Measurements from ENCODE around the gene USP20.

The USP20 gene

GRCh38 chr9:129868023-129868871 lies 33.0 kb downstream of the USP20 start:
- TF ChIP-seq PATZ1 (CRISPR knock-in tag; IDR thresholded peaks at IDR 0.05; ENCODE audit: borderline replicate concordance) (no peak), SNAI2 (CRISPR knock-in tag; IDR thresholded peaks at IDR 0.05) (no peak), ZNF565 (CRISPR knock-in tag; conservative IDR thresholded peaks at IDR 0.05; ENCODE audit: low read depth) (no peak), CSDC2 (CRISPR knock-in tag; IDR thresholded peaks at IDR 0.05) (no peak), OSR1 (CRISPR knock-in tag; IDR thresholded peaks at IDR 0.05) (no peak), POU6F1 (CRISPR knock-in tag; IDR thresholded peaks at IDR 0.05; ENCODE audit: borderline replicate concordance, low read depth) (no peak), ZC3H10 (CRISPR knock-in tag; IDR thresholded peaks at IDR 0.05) (no peak), GLIS3 (CRISPR knock-in tag; IDR thresholded peaks at IDR 0.05) (no peak), TSHZ2 (CRISPR knock-in tag; IDR thresholded peaks at IDR 0.05) (no peak), TOX (CRISPR knock-in tag; IDR thresholded peaks at IDR 0.05; ENCODE audit: borderline replicate concordance) (no peak), ZNF70 (CRISPR knock-in tag; IDR thresholded peaks at IDR 0.05) (no peak), CREB5 (CRISPR knock-in tag; IDR thresholded peaks at IDR 0.05; ENCODE audit: low read depth) (no peak), ARNTL (CRISPR knock-in tag; IDR thresholded peaks at IDR 0.05; ENCODE audit: borderline replicate concordance, low read depth) (no peak), ISL1 (CRISPR knock-in tag; IDR thresholded peaks at IDR 0.05) (no peak), ZNF8 (CRISPR knock-in tag; IDR thresholded peaks at IDR 0.05) (no peak), ESRRG (CRISPR knock-in tag; IDR thresholded peaks at IDR 0.05) (no peak), TCF4 (CRISPR knock-in tag; IDR thresholded peaks at IDR 0.05; ENCODE audit: borderline replicate concordance) (no peak), ZFP30 (CRISPR knock-in tag; IDR thresholded peaks at IDR 0.05) (no peak)
- ATAC-seq, result no peak; the same call in 2 of the 3 replicates

- ATAC-seq, result no peak
- TF ChIP-seq TSHZ2 (CRISPR knock-in tag; IDR thresholded peaks at IDR 0.05) (no peak), GLIS3 (CRISPR knock-in tag; IDR thresholded peaks at IDR 0.05) (no peak), CREB5 (CRISPR knock-in tag; IDR thresholded peaks at IDR 0.05; ENCODE audit: low read depth) (no peak), TOX (CRISPR knock-in tag; IDR thresholded peaks at IDR 0.05; ENCODE audit: borderline replicate concordance) (no peak), ZNF70 (CRISPR knock-in tag; IDR thresholded peaks at IDR 0.05) (no peak)
Observed at GRCh38 chr9:129868872-129869486, 33.7 kb downstream of the USP20 start.
